HL-60 (cell line): ENCODE data around the gene CNTNAP2.

Experiments
- DNase-seq, 2 experiments: peaks; one replicate each; pipeline ENCODE4 v3.0.0-alpha.2; 2010 to 2020; ENCODE audit warnings: low read depth in 1 of 2, low spot score in 1 of 2
- H3K27ac ChIP-seq: fragments of 250-450 bp; sonication (Bioruptor Pico); replicated peaks from 2 replicates; pipeline ENCODE4 v1.5.1; 2020; ENCODE audit warnings: mild to moderate bottlenecking, moderate library complexity
- H3K27me3 ChIP-seq: fragments of 250-450 bp; sonication (Bioruptor Pico); 2 replicates; pipeline ENCODE4 v1.5.1; 2021; ENCODE audit warnings: mild to moderate bottlenecking, moderate library complexity; ENCODE audit not compliant: insufficient read depth, poor library complexity, severe bottlenecking
- H3K4me3 ChIP-seq: replicated peaks from 2 replicates; pipeline ENCODE4 v1.5.1; 2011; ENCODE audit warnings: mild to moderate bottlenecking, control low read depth, low read length; ENCODE audit not compliant: insufficient read depth
- CTCF ChIP-seq: IDR thresholded peaks from one replicate; pipeline ENCODE4 v1.5.1; 2011; ENCODE audit warnings: low read length, control low read depth, inconsistent platforms; ENCODE audit not compliant: insufficient read depth
- GABPA ChIP-seq: IDR thresholded peaks from 2 replicates; pipeline ENCODE4 v1.6.1; 2012; ENCODE audit warnings: low read depth
- POLR2AphosphoS5 ChIP-seq: IDR thresholded peaks from 2 replicates; pipeline ENCODE4 v1.6.1; 2012; ENCODE audit warnings: low read depth
- REST ChIP-seq: IDR thresholded peaks from 2 replicates; pipeline ENCODE4 v1.6.1; 2012; ENCODE audit warnings: low read depth; ENCODE audit not compliant: insufficient replicate concordance
- SPI1 ChIP-seq: IDR thresholded peaks from 2 replicates; pipeline ENCODE4 v1.6.1; 2012; ENCODE audit warnings: low read depth, mild to moderate bottlenecking, borderline replicate concordance

The CNTNAP2 gene

GRCh38 chr7:147811923-147812322 lies 1695.3 kb downstream of the CNTNAP2 start:
- Histone ChIP-seq H3K27ac (no peak overlapping the region), H3K4me3 (no peak overlapping the region), H3K27me3 (no peaks in the 10 kb centered on the region)
- DNase-seq = no peak
- TF ChIP-seq CTCF (no peak), REST (no peak), POLR2AphosphoS5 (no peak), GABPA (no peak), SPI1 (no peak)

- no peak overlapping the region for H3K4me3 ChIP-seq
- TF ChIP-seq SPI1 (no peak), CTCF (no peak), GABPA (no peak), REST (no peak), POLR2AphosphoS5 (no peak)
- no peaks in the 10 kb centered on the region for H3K27me3 ChIP-seq
- DNase-seq = no peak
- H3K27ac ChIP-seq = no peak overlapping the region
These were observed 1696.7 kb downstream of the CNTNAP2 start for GRCh38 chr7:147813316-147813715.

- TF ChIP-seq CTCF (no peak), GABPA (no peak), POLR2AphosphoS5 (no peak), REST (no peak), SPI1 (no peak)
- Histone ChIP-seq H3K27ac (no peak overlapping the region), H3K27me3 (no peaks in the 10 kb centered on the region), H3K4me3 (no peak overlapping the region)
- no peak for DNase-seq
These were observed 1701.7 kb downstream of the CNTNAP2 start for GRCh38 chr7:147818317-147818716.
